AG04449 (cell line): Measurements from ENCODE around the gene NINJ1.

ENCODE experiments used
- CTCF ChIA-PET: fragments of 350-600 bp; formaldehyde crosslinking; extraction: SDS; loops from one replicate; lab custom pipeline; 2021; ENCODE audit warnings: antibody characterized with exemption; lab: Yijun Ruan, JAX
- POLR2A ChIA-PET: fragments of 400-600, 350-600 bp; formaldehyde crosslinking; extraction: SDS; loops from one replicate; lab custom pipeline; 2020; ENCODE audit warnings: antibody characterized with exemption, inconsistent platforms; lab: Yijun Ruan, JAX
- DNase-seq: peaks from one replicate; pipeline ENCODE4 v3.0.0-alpha.2; 2010; ENCODE audit warnings: low read depth, low spot score
- H3K4me3 ChIP-seq: 2 replicates; pipeline ENCODE4 v1.5.1; 2011; ENCODE audit warnings: low read depth, mild to moderate bottlenecking, control low read depth, low read length
- TF ChIP-seq, protein P1 (sequence below): IDR thresholded peaks from one replicate; pipeline ENCODE4 v1.5.1; 2011; ENCODE audit warnings: mild to moderate bottlenecking, moderate library complexity, low read length, control low read depth, inconsistent platforms; ENCODE audit not compliant: insufficient read depth; ENCODE audit errors: missing control alignments

The NINJ1 gene

DNA sequence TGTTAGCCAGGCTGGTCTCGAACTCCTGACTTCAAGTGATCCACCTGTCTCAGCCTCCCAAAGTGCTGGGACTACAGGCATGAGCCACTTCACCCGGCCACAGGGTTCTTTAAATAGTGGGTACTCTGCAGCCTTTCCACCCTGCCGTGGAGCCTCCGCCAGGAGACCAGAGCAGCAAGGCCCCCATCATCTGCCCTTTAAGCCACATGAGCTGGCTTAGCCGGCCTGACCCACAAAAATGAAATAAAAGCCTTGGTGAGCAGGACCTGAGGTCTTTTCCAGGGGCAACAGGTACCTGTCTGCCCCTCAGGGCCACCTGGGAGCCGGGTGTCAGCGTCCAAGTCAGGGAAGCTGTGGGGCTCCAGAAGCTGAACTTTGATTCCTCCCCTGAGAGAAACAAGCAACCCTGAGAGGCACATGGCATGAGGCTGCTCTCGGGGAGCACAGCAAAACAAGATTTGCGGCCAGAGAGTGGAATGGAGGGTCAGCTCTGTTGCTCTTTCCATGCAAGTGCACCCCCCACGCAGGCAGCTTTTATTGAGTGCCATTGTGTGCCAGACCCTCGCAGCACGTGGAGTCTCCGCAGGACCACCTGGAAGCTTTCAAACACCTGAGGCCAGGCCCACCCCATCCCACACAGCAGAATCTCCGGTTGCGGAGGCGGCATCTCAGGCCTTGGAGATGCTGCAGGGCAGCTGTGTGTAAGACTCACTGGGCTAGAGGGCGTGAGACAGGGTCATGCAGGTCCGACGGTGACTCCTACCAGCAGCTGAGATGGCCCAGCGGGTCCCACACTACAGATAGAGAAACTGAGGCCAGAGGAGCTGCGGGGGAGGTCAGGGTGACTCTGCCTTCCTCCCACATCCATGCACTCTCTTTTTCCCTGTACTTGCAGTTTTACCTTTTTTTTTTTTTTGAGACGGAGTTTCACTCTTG, 45.1 kb upstream of the NINJ1 start:
- H3K4me3 ChIP-seq: no peak overlapping the region
- CTCF ChIA-PET: interaction anchor here (1.0 kb wide), 1 partner anchor 123 kb away, joined by 3 read pairs; no protein-coding TSS in a partner anchor
- POLR2A ChIA-PET: no interaction called here
- TF ChIP-seq, protein P1, sequence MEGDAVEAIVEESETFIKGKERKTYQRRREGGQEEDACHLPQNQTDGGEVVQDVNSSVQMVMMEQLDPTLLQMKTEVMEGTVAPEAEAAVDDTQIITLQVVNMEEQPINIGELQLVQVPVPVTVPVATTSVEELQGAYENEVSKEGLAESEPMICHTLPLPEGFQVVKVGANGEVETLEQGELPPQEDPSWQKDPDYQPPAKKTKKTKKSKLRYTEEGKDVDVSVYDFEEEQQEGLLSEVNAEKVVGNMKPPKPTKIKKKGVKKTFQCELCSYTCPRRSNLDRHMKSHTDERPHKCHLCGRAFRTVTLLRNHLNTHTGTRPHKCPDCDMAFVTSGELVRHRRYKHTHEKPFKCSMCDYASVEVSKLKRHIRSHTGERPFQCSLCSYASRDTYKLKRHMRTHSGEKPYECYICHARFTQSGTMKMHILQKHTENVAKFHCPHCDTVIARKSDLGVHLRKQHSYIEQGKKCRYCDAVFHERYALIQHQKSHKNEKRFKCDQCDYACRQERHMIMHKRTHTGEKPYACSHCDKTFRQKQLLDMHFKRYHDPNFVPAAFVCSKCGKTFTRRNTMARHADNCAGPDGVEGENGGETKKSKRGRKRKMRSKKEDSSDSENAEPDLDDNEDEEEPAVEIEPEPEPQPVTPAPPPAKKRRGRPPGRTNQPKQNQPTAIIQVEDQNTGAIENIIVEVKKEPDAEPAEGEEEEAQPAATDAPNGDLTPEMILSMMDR: no peak
- DNase-seq: no peak

DNA sequence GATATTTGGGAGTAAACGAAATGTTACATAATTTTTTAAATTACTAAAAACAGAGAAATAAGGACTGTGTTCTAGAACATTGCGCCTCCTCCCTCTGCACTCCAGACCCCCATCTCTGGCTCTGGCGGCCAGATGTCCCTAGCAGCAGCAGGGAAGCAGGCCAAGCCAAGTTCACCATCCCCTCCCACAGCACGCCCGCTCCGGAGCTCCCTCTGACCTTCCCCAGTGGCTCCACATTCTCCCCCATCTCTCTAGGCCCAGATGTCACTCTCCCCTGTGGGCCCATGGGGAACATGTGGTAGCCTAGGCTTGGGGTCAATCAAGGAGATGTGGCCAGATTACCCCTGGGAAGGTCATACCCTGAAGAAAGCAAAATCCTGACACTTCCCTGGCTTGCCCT, 43.6 kb upstream of the NINJ1 start:
- H3K4me3 ChIP-seq: no peak overlapping the region
- no peak for DNase-seq
- CTCF ChIA-PET: no interaction called here
- POLR2A ChIA-PET: no interaction called here
- TF ChIP-seq, protein P1: no peak

DNA sequence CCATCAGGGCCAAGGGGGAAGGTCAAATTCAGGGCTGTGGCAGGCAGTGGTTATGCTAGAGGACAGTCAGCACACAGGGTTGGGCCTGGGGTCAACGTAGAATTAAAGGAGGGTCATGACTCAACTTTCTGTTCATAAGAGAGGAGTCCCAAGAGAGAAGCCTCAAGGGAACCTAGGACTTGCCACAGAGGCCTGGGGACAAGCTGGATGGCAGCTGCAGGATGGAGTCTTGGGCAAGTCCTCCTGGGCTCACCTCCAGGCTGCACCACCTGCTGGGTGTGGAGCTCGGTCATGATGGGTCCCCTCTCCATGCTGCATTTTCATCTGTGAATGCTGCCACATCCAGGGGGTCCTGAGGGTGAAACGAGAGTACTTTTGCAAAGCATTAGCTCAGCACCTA, 40.9 kb upstream of the NINJ1 start:
- POLR2A ChIA-PET: no interaction called here
- TF ChIP-seq, protein P1: no peak

DNA sequence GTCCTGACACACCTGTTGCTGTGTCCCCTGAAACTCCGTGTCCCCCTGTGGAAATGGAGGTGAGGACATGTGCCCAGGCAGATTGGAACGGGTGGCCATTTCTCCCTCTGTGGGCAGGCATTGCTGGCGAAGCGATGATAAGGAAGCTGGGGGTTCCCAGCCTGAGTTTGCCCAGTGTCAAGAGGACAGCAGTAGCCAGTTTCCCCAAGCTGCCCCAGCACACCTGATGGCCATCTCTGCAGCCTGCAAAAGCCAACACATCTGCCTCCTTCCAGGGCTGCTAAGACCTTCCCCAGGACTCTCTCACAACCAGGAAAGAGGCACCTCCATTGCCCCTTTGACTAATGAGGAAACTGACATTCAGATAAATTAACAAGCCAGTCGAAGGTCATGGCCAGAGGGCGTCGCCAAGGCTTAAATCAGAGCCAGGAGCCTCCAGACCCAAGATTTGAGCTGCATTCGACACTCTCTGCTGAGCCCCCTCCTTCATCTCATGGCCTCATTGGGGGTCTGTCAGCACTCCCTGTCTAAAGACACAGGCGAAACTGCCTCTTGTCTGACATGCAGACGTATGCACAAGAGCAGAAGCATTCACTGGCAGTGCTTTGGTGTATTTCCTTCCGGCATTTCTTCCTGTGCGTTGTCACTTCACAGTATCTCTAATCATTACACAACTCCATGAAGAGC, 39.5 kb upstream of the NINJ1 start:
- ChIA-PET POLR2A (interaction anchor here (0.7 kb wide), 1 partner anchor 1448 kb away, joined by 3 read pairs; no protein-coding TSS in a partner anchor), CTCF (no interaction called here)
- TF ChIP-seq, protein P1: no peak
- no peak for DNase-seq
- H3K4me3 ChIP-seq: no peak overlapping the region

More for the DNA sequence above, 40.9 kb upstream of the NINJ1 start:
- H3K4me3 ChIP-seq: no peak overlapping the region
- no peak for DNase-seq
- CTCF ChIA-PET: no interaction called here

DNA sequence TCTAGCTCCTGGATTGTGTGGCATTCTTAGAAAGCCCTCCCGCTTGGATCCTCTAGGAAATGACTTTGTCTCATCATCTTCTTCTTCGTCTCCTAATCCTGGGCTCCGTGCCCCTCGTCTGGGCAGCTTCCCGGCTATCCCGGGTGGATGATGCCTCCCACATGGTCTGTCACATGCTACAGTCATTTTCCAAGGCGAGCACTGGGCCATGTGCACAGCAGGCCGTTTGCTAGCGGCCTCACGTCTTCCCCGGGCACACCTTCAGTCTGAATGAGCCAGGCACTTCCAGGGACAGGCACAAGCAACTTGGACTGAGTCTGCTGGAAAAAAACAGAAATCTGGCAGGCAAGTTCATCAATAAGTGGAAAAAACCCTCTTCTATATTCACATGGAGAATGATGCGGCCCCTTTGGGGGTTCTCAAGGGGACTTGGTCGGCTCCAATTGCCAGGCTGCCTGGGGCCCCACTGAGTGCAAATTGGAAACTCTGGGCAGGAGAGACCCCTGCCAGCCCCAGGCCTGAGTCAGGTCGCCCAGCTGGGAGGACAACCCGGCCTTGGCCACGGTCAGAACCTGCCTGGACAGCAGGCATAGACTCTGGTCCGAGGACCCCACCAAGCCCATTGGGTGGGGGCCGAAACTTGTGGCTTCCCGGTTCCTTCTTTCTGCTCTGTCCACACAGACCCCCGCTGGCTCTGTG, 38.8 kb upstream of the NINJ1 start:
- H3K4me3 ChIP-seq: no peak overlapping the region
- DNase-seq: no peak
- CTCF ChIA-PET: no interaction called here
- POLR2A ChIA-PET: interaction anchor here (0.7 kb wide), 1 partner anchor 1447 kb away, joined by 3 read pairs; no protein-coding TSS in a partner anchor
- TF ChIP-seq, protein P1: no peak
